K562 (cell line): ENCODE results near the gene PRMT2. TPM values are rescaled to one million over a fixed set of nuclear protein-coding genes. Genes with fewer than 3 reads are reported as not detected.

ENCODE experiments used
- E2F3 ChIP-seq: fragments of 250-450 bp; sonication (Bioruptor Pico); IDR thresholded peaks from 2 replicates; pipeline ENCODE4 v1.4.0; 2020; ENCODE audit warnings: mild to moderate bottlenecking
- ESRRA ChIP-seq: fragments of 450-650 bp; IDR thresholded peaks from 2 replicates; pipeline ENCODE4 v1.6.1; 2014; ENCODE audit warnings: low read depth, mild to moderate bottlenecking, moderate library complexity, borderline replicate concordance
- EWSR1 ChIP-seq: fragments of 450-650 bp; IDR thresholded peaks from 2 replicates; pipeline ENCODE4 v1.6.1; 2018; ENCODE audit warnings: borderline replicate concordance, mild to moderate bottlenecking, low read depth, moderate library complexity; ENCODE audit not compliant: partially characterized antibody
- HOXB6 ChIP-seq: fragments of 250-450 bp; sonication (Bioruptor Pico); IDR thresholded peaks from 2 replicates; pipeline ENCODE4 v1.5.1; 2022; ENCODE audit warnings: mild to moderate bottlenecking, borderline replicate concordance
- KDM5B ChIP-seq: fragments of 200-600 bp; sonication (generic); IDR thresholded peaks from 2 replicates; pipeline ENCODE4 v1.6.1; 2012; ENCODE audit warnings: low read depth, mild to moderate bottlenecking, moderate library complexity, low read length, control low read depth, inconsistent platforms; ENCODE audit not compliant: insufficient replicate concordance
- KLF1 ChIP-seq: fragments of 450-650 bp; IDR thresholded peaks from 2 replicates; pipeline ENCODE4 v1.6.1; 2016; ENCODE audit warnings: missing genetic modification characterization, missing compliant biosample characterization
- KLF10 ChIP-seq: fragments of 250-450 bp; sonication (Bioruptor Pico); IDR thresholded peaks from 2 replicates; pipeline ENCODE4 v1.6.1; 2021; ENCODE audit warnings: matching md5 sums
- PHF8 ChIP-seq: fragments of 200-600 bp; sonication (generic); IDR thresholded peaks from 2 replicates; pipeline ENCODE4 v1.6.1; 2012; ENCODE audit warnings: mixed run types, mild to moderate bottlenecking, inconsistent platforms, low read length, moderate library complexity, borderline replicate concordance
- PKNOX1 ChIP-seq: fragments of 450-650 bp; IDR thresholded peaks from 2 replicates; pipeline ENCODE4 v1.6.1; 2016
- PTRF ChIP-seq: fragments of 450-650 bp; IDR thresholded peaks from 2 replicates; pipeline ENCODE4 v1.6.1; 2016; ENCODE audit warnings: mild to moderate bottlenecking, missing genetic modification characterization, missing compliant biosample characterization
- RERE ChIP-seq: sonication (generic); formaldehyde crosslinking; IDR thresholded peaks from 2 replicates; pipeline ENCODE4 v1.8.0; 2023; ENCODE audit warnings: missing genetic modification reagents, mild to moderate bottlenecking, borderline replicate concordance
- SMC3 ChIP-seq: conservative IDR thresholded peaks from 2 replicates; pipeline ENCODE4 v1.6.1; 2011; ENCODE audit warnings: low read depth, low read length, improper control_type of control experiment; ENCODE audit not compliant: insufficient read depth
- SP1 ChIP-seq: sonication (generic); formaldehyde crosslinking; IDR thresholded peaks from 2 replicates; pipeline ENCODE4 v1.8.1; 2022; ENCODE audit warnings: mild to moderate bottlenecking, missing genetic modification reagents
- TBP ChIP-seq: optimal IDR thresholded peaks from 2 replicates; pipeline ENCODE3; 2011; ENCODE audit warnings: low read depth, low read length, improper control_type of control experiment
- TCF15 ChIP-seq: fragments of 250-450 bp; sonication (Bioruptor Pico); IDR thresholded peaks from 2 replicates; pipeline ENCODE4 v1.8.0; 2022; ENCODE audit warnings: moderate library complexity, mild to moderate bottlenecking, inconsistent platforms
- VEZF1 ChIP-seq: fragments of 200-800 bp; sonication (Bioruptor generic); IDR thresholded peaks from 2 replicates; pipeline ENCODE4 v1.6.1; 2017; ENCODE audit warnings: missing genetic modification characterization, missing compliant biosample characterization
- ZBTB12 ChIP-seq: fragments of 250-450 bp; sonication (Bioruptor Pico); IDR thresholded peaks from 2 replicates; pipeline ENCODE4 v1.4.0; 2020
- polyA plus RNA-seq, 8 experiments: library from polyadenylated mRNA; depleted of rRNA in 4 of 8; stranded (reverse) in 5 of 8; unstranded in 3 of 8; fragments of >200 nt; fragmentation: Nextera tagmentation in 2 of 8; fragmentation: Illumina TruSeq in 1 of 8; extraction: Ambion mirVana in 2 of 8; extraction: Trizol in 1 of 8; gene quantifications; 2 replicates each; pipeline versions ENCODE4 v1.2.1 to v1.2.3, GENCODE V29; 2011 to 2014; ENCODE audit warnings: inconsistent platforms in 1 of 8, missing spikeins in 1 of 8
- total RNA-seq, 7 experiments: library from RNA; depleted of rRNA in 6 of 7; stranded (reverse); fragments of >200 nt in 6 of 7; fragmentation: Illumina TruSeq in 2 of 7; extraction: Trizol in 2 of 7; gene quantifications; 2 replicates each; pipeline versions ENCODE4 v1.2.1 to v1.2.3, GENCODE V29; 2011 to 2021; ENCODE audit warnings: low replicate concordance in 1 of 7

The PRMT2 gene
- total and polyA plus RNA-seq, 9 of the 15 experiments (the other 6 are each of a cell fraction or from before 2014, with no cell fraction given) = 37.2 to 85.7 (median 59.3) TPM

- TF ChIP-seq RERE (CRISPR knock-in tag) (no peak), ZBTB12 (CRISPR knock-in tag) (no peak), VEZF1 (CRISPR knock-in tag) (peak; percentile 72), EWSR1 (no peak), TCF15 (CRISPR knock-in tag) (no peak), KDM5B (peak; percentile 91), E2F3 (CRISPR knock-in tag) (0 out of 2 replicates have a peak, but pooled peaks have one; percentile 9), PHF8 (peak; percentile 98), HOXB6 (CRISPR knock-in tag) (peak; percentile 39; the same call in 1 of the 2 replicates), SP1 (CRISPR knock-in tag) (peak; percentile 99), KLF10 (no peak), TBP (peak; percentile 83), KLF1 (tag) (peak; percentile 97), PTRF (tag) (no peak), ESRRA (peak; percentile 53; the same call in 1 of the 2 replicates), SMC3 (no peak), PKNOX1 (peak; percentile 86)
Observed at GRCh38 chr21:46635324-46636180, at the start of gene PRMT2 (continued).
